D341Med (cell line): ENCODE data around the gene CBX5.
A peak's percentile ranks its signal among the peaks of the same experiment; 100 is the strongest.

Experiments
- DNase-seq: peaks from one replicate; pipeline ENCODE4 v3.0.0; 2012; ENCODE audit warnings: low spot score

CBX5 gene

GRCh38 chr12:54222609-54223008 lies 57.3 kb downstream of the CBX5 start:
- DNase-seq: no peak

GRCh38 chr12:54221402-54221984 lies 58.4 kb downstream of the CBX5 start:
- no peak for DNase-seq

- no peak for DNase-seq
Observed at GRCh38 chr12:54220567-54220966, 59.4 kb downstream of the CBX5 start.

- peak; percentile 75 for DNase-seq
Observed at GRCh38 chr12:54220092-54220557, 59.8 kb downstream of the CBX5 start.

- DNase-seq: no peak
Observed at GRCh38 chr12:54217774-54218241, 62.1 kb downstream of the CBX5 start.

GRCh38 chr12:54216797-54217661 lies 62.9 kb downstream of the CBX5 start:
- peak; percentile 82 for DNase-seq

- no peak for DNase-seq
Observed at GRCh38 chr12:54215989-54216796, 63.7 kb downstream of the CBX5 start.

- peak; percentile 94 for DNase-seq
Observed at GRCh38 chr12:54214553-54215406, 65.1 kb downstream of the CBX5 start.

- no peak for DNase-seq
Observed at GRCh38 chr12:54213079-54213478, 66.8 kb downstream of the CBX5 start.

- no peak for DNase-seq
Observed at GRCh38 chr12:54211920-54212319, 68.0 kb downstream of the CBX5 start.

GRCh38 chr12:54210400-54210790 lies 69.5 kb downstream of the CBX5 start:
- no peak for DNase-seq

GRCh38 chr12:54208591-54208990 lies 71.3 kb downstream of the CBX5 start:
- DNase-seq: no peak

- peak; percentile 86 for DNase-seq
Observed at GRCh38 chr12:54207539-54208294, 72.2 kb downstream of the CBX5 start.

GRCh38 chr12:54206791-54207190 lies 73.1 kb downstream of the CBX5 start:
- DNase-seq: no peak

- no peak for DNase-seq
Observed at GRCh38 chr12:54204316-54204715, 75.6 kb downstream of the CBX5 start.

- peak; percentile 90 for DNase-seq
Observed at GRCh38 chr12:54201001-54201794, 78.7 kb downstream of the CBX5 start.

- no peak for DNase-seq
Observed at GRCh38 chr12:54200412-54200811, 79.5 kb downstream of the CBX5 start.

- DNase-seq: no peak
Observed at GRCh38 chr12:54199917-54200316, 80.0 kb downstream of the CBX5 start.

- DNase-seq: no peak
Observed at GRCh38 chr12:54199034-54199433, 80.9 kb downstream of the CBX5 start.

- DNase-seq: no peak
Observed at GRCh38 chr12:54197431-54197909, 82.5 kb downstream of the CBX5 start.
